ENCODE results near the gene ARHGAP5.
"Not testable (repeated sequence)": the region's sequence is repeated elsewhere in the genome, so short reads cannot be mapped to it uniquely, and the experiment has no call there.

ARHGAP5 gene

GRCh38 chr14:32126899-32127730 is 50.0 kb downstream of the ARHGAP5 start:
- not testable (repeated sequence) for DNase-seq

GRCh38 chr14:32127731-32128654 is 50.9 kb downstream of the ARHGAP5 start:
- DNase-seq = not testable (repeated sequence)

- DNase-seq = no peak
Observed at GRCh38 chr14:32128703-32129102, 51.6 kb downstream of the ARHGAP5 start.

GRCh38 chr14:32129124-32129523 is 52.0 kb downstream of the ARHGAP5 start:
- no peak for DNase-seq

GRCh38 chr14:32131689-32132088 is 54.6 kb downstream of the ARHGAP5 start:
- not testable (repeated sequence) for DNase-seq

GRCh38 chr14:32134448-32135097 is 57.5 kb downstream of the ARHGAP5 start:
- no peak for DNase-seq

- DNase-seq = no peak
Observed at GRCh38 chr14:32136027-32136825, 59.1 kb downstream of the ARHGAP5 start.

- DNase-seq = no peak
Observed at GRCh38 chr14:32137313-32137712, 60.2 kb downstream of the ARHGAP5 start.

- no peak for DNase-seq
Observed at GRCh38 chr14:32137892-32138291, 60.8 kb downstream of the ARHGAP5 start.

- no peak for DNase-seq
Observed at GRCh38 chr14:32142341-32142740, 65.2 kb downstream of the ARHGAP5 start.

GRCh38 chr14:32142754-32143437 is 65.8 kb downstream of the ARHGAP5 start:
- no peak for DNase-seq

- no peak for DNase-seq
Observed at GRCh38 chr14:32150392-32150791, 73.3 kb downstream of the ARHGAP5 start.

GRCh38 chr14:32166029-32166428 is 88.9 kb downstream of the ARHGAP5 start:
- DNase-seq = no peak

GRCh38 chr14:32166924-32167323 is 89.8 kb downstream of the ARHGAP5 start:
- DNase-seq = no peak

- DNase-seq = no peak
Observed at GRCh38 chr14:32167907-32168306, 90.8 kb downstream of the ARHGAP5 start.

- DNase-seq = no peak
Observed at GRCh38 chr14:32169191-32169590, 92.1 kb downstream of the ARHGAP5 start.

- no peak for DNase-seq
Observed at GRCh38 chr14:32171469-32171868, 94.4 kb downstream of the ARHGAP5 start.

- no peak for DNase-seq
Observed at GRCh38 chr14:32183151-32184058, 106.3 kb downstream of the ARHGAP5 start.

- DNase-seq = no peak
Observed at GRCh38 chr14:32185097-32185496, 108.0 kb downstream of the ARHGAP5 start.

GRCh38 chr14:32186248-32186647 is 109.1 kb downstream of the ARHGAP5 start:
- no peak for DNase-seq

GRCh38 chr14:32189811-32190210 is 112.7 kb downstream of the ARHGAP5 start:
- no peak for DNase-seq

Data from NCI-H1092 treated with DMSO at 0.1 percent for 48 hours (cell line).